Lung (tissue), 12 donors: ENCODE results near the gene HUNK. TPM values are rescaled to one million over a fixed set of nuclear protein-coding genes. Genes with fewer than 3 reads are reported as not detected.

Experiments
- ATAC-seq: fragments of 200-7000 bp; cut with Tn5 transposase; one replicate; pipeline ENCODE4 v1.9.1; 2020; ENCODE audit warnings: moderate number of reproducible peaks; ENCODE audit not compliant: insufficient read depth, low FRiP score
- DNase-seq, 3 donors: peaks; one replicate each; pipeline ENCODE4 v3.0.0-alpha.2; 2013 to 2017
- H3K27ac ChIP-seq, 2 donors: one replicate each; pipeline ENCODE4 v1.5.1; 2013; ENCODE audit warnings: mild to moderate bottlenecking in 2 of 2, moderate library complexity in 2 of 2, control low read depth in 1 of 2, inconsistent platforms in 1 of 2, low read depth in 1 of 2, low read length in 1 of 2
- H3K27me3 ChIP-seq, 3 donors: one replicate each; pipeline ENCODE4 v1.5.1; 2013; ENCODE audit warnings: low read length in 2 of 3; ENCODE audit not compliant: control insufficient read depth in 3 of 3, insufficient read depth in 3 of 3
- H3K36me3 ChIP-seq, 4 donors: one replicate each; pipeline ENCODE4 v1.5.1; 2013; ENCODE audit warnings: low read length in 4 of 4, mild to moderate bottlenecking in 1 of 4, moderate library complexity in 1 of 4; ENCODE audit not compliant: control insufficient read depth in 4 of 4, insufficient read depth in 4 of 4
- H3K4me1 ChIP-seq, 5 donors: one replicate each; pipeline ENCODE4 v1.5.1; 2013; ENCODE audit warnings: low read length in 5 of 5, mild to moderate bottlenecking in 2 of 5, moderate library complexity in 1 of 5; ENCODE audit not compliant: control insufficient read depth in 5 of 5, insufficient read depth in 5 of 5
- H3K4me3 ChIP-seq: one replicate; pipeline ENCODE4 v1.5.1; 2013; ENCODE audit warnings: mild to moderate bottlenecking, control low read depth, moderate library complexity
- H3K9ac ChIP-seq, 2 donors: one replicate each; pipeline ENCODE4 v1.5.1; 2013; ENCODE audit warnings: low read length in 2 of 2, control low read depth in 1 of 2; ENCODE audit not compliant: insufficient read depth in 1 of 2
- H3K9me3 ChIP-seq, 4 donors: one replicate each; pipeline ENCODE4 v1.5.1; 2013; ENCODE audit warnings: low read length in 3 of 4, mild to moderate bottlenecking in 1 of 4, moderate library complexity in 1 of 4; ENCODE audit not compliant: control insufficient read depth in 4 of 4, insufficient read depth in 3 of 4
- WGBS, 2 donors: extraction: QIAGEN DNeasy Blood & Tissue Kit; methylation state at CpG; one replicate each; pipeline ENCODE4 v1.1.7; 2013; 5-methylcytosine and 5-hydroxymethylcytosine counted together
- polyA plus RNA-seq, 2 donors: library from polyadenylated mRNA; stranded (reverse); fragments of 200-250 nt; gene quantifications; one replicate each; pipeline ENCODE4 v1.2.1, GENCODE V29; 2013
- total RNA-seq, 2 donors: library from RNA; depleted of rRNA in 1 of 2; stranded (reverse); fragments of >200 nt in 1 of 2; gene quantifications; one replicate each; pipeline ENCODE4 v1.2.1, GENCODE V29; 2014 to 2021
- TF ChIP-seq, protein P1 (sequence below): IDR thresholded peaks from 2 replicates; pipeline ENCODE4 v1.5.1; 2012; ENCODE audit warnings: mild to moderate bottlenecking; ENCODE audit errors: control extremely low read depth, extremely low read depth
- donor health status: control.
- donor health status: control.
- donor health status: Bipolar disorder and iron deficiency.
- donor health status: healthy.
- donor health status: DM: yes; HTN: yes; CAD: no.

Gene HUNK
- total and polyA plus RNA-seq, 4 donors: 0.27 to 2.4 (median 1.4) TPM

DNA sequence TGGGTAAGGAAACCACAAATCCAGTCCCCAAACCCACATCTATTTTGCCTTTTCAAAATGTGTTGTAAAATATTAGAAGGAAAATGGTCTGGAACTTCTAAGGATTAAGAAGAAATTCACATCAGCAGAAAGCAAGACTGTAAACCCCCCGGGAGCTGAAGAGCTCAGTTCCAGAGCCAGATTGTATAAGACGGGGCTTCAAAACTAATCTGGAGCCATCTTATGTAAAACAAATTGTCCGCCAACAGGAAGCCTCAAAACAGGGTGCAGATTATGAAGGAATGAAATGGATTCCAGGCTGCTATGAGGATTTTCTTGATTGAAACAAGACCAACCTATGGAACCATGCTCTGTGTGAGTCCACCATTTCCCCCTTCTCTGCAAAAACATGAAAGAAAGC lies 25.1 kb upstream of the HUNK start:
- WGBS, 2 donors: 87 to 94% methylated on average over 3 of the region's 3 CpGs
- DNase-seq: no peak
- Histone ChIP-seq H3K36me3 (no peaks in the 10 kb centered on the region), H3K27ac (no peak overlapping the region), H3K4me1 (peaks cover 0 to 41% (median 8%) of the 10 kb centered on the region in 5 donors), H3K9ac (no peak overlapping the region), H3K4me3 (no peak overlapping the region), H3K9me3 (no peaks in the 10 kb centered on the region), H3K27me3 (no peaks in the 10 kb centered on the region)
- TF ChIP-seq, protein P1, sequence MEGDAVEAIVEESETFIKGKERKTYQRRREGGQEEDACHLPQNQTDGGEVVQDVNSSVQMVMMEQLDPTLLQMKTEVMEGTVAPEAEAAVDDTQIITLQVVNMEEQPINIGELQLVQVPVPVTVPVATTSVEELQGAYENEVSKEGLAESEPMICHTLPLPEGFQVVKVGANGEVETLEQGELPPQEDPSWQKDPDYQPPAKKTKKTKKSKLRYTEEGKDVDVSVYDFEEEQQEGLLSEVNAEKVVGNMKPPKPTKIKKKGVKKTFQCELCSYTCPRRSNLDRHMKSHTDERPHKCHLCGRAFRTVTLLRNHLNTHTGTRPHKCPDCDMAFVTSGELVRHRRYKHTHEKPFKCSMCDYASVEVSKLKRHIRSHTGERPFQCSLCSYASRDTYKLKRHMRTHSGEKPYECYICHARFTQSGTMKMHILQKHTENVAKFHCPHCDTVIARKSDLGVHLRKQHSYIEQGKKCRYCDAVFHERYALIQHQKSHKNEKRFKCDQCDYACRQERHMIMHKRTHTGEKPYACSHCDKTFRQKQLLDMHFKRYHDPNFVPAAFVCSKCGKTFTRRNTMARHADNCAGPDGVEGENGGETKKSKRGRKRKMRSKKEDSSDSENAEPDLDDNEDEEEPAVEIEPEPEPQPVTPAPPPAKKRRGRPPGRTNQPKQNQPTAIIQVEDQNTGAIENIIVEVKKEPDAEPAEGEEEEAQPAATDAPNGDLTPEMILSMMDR: no peak
- no peak for ATAC-seq

DNA sequence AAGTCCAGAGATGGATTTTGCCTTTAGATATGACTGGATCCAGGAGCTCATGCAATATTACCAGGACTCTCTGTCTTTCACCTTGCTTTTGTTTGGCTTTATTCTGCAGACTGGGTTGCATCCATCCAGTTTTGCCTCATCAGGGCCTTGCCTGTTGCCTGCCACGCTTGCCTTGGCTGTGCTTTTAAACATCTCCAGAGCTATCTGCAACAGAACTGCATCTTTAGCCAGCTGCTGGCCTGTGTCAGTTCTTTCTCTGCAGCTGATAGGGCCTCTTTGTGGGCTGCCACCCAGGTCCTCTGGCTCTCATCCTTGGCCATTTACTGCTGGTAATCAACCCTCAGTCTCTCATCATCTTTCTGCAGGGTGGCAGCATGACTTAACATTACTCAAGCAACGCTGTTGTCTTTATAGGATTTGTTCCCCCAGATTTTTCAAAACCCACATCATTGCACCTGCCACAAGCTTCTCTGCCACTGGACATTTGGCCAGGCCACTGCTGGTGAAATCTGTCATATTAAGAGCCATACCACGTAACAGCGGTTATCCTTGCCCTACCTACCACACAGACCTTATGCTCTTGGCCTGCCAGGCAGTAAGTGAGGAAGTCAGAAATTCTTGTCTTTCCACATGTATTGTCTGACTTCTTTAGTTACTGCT lies 24.4 kb upstream of the HUNK start:
- DNase-seq (no peak), ATAC-seq (no peak)
- no peak overlapping the region for H3K27ac ChIP-seq
- H3K36me3 ChIP-seq: no peaks in the 10 kb centered on the region
- no peaks in the 10 kb centered on the region for H3K27me3 ChIP-seq
- TF ChIP-seq, protein P1: no peak
- H3K4me1 ChIP-seq: peaks cover 0 to 41% (median 8%) of the 10 kb centered on the region in 5 donors
- no peak overlapping the region for H3K9ac ChIP-seq
- no peak overlapping the region for H3K4me3 ChIP-seq
- H3K9me3 ChIP-seq: no peaks in the 10 kb centered on the region
- 92 to 93% methylated on average over 4 of the region's 4 CpGs for WGBS, 2 donors

GRCh38 chr21:31850886-31851285 lies 21.9 kb upstream of the HUNK start:
- TF ChIP-seq, protein P1: no peak
- ATAC-seq: no peak

DNA sequence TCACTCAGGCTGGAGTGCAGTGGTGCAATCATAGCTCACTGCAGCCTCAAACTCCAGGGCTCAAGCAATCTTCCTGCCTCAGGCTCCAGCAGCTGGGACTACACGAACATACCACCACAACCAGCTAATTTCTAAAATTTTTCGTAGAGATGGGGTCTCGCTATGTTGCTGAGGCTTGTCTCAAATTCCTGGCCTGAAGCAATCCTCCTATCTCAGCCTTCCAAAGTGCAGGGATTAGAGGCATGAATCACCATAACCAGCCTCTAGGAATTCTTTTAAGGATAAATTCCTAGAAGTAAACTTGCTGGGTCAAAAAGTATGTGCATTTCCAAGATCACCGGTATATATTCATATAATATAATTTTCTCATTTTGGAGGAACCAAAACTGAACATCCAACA lies 17.6 kb upstream of the HUNK start:
- 83 to 87% methylated on average over 4 of the region's 4 CpGs for WGBS, 2 donors

More at GRCh38 chr21:31850886-31851285, 21.9 kb upstream of the HUNK start:
- Histone ChIP-seq H3K27ac (no peak overlapping the region), H3K4me1 (peaks cover 0 to 26% (median 8%) of the 10 kb centered on the region in 5 donors), H3K36me3 (no peaks in the 10 kb centered on the region), H3K9me3 (no peaks in the 10 kb centered on the region), H3K9ac (no peak overlapping the region), H3K4me3 (no peak overlapping the region), H3K27me3 (no peaks in the 10 kb centered on the region)
- 85% methylated on average over 7 of the region's 7 CpGs for WGBS, 2 donors
- DNase-seq: no peak

More for the DNA sequence above, 17.6 kb upstream of the HUNK start:
- Histone ChIP-seq H3K9me3 (no peaks in the 10 kb centered on the region), H3K36me3 (no peaks in the 10 kb centered on the region), H3K27me3 (no peaks in the 10 kb centered on the region), H3K9ac (no peak overlapping the region), H3K27ac (no peak overlapping the region), H3K4me3 (no peak overlapping the region), H3K4me1 (no peaks in the 10 kb centered on the region)
- no peak for DNase-seq
- TF ChIP-seq, protein P1: no peak
- no peak for ATAC-seq
